Stimulated activated CD8-positive, alpha-beta memory T cell treated with anti-CD3 and anti-CD28 coated beads, Interleukin-4, amount 100 ng/mL, for 4 hours (primary cell): Measurements from ENCODE around the gene P2RX7.
"Not testable (repeated sequence)": the region's sequence is repeated elsewhere in the genome, so short reads cannot be mapped to it uniquely, and the experiment has no call there.

ENCODE experiments used
- DNase-seq, 2 donors: peaks; one replicate each; pipeline ENCODE4 v3.0.0-alpha.2; 2020; ENCODE audit warnings: low read depth in 2 of 2, low spot score in 1 of 2

The P2RX7 gene

GRCh38 chr12:121133838-121134237 lies 1.2 kb downstream of the P2RX7 start:
- DNase-seq: no peak

GRCh38 chr12:121135320-121135719 lies 2.6 kb downstream of the P2RX7 start:
- DNase-seq: no peak

- no peak for DNase-seq
Observed at GRCh38 chr12:121137512-121137911, 4.8 kb downstream of the P2RX7 start.

- no peak for DNase-seq
Observed at GRCh38 chr12:121138284-121138683, 5.6 kb downstream of the P2RX7 start.

- no peak for DNase-seq
Observed at GRCh38 chr12:121139286-121139685, 6.6 kb downstream of the P2RX7 start.

GRCh38 chr12:121142171-121142950 lies 9.7 kb downstream of the P2RX7 start:
- DNase-seq: no peak

- no peak for DNase-seq
Observed at GRCh38 chr12:121144416-121144914, 11.8 kb downstream of the P2RX7 start.

GRCh38 chr12:121145221-121145620 lies 12.5 kb downstream of the P2RX7 start:
- DNase-seq: no peak

- not testable (repeated sequence) for DNase-seq
Observed at GRCh38 chr12:121149289-121149688, 16.6 kb downstream of the P2RX7 start.

- DNase-seq: no peak
Observed at GRCh38 chr12:121154793-121155375, 22.2 kb downstream of the P2RX7 start.

GRCh38 chr12:121156365-121156764 lies 23.7 kb downstream of the P2RX7 start:
- DNase-seq: no peak

- DNase-seq: no peak
Observed at GRCh38 chr12:121158085-121158484, 25.4 kb downstream of the P2RX7 start.

- not testable (repeated sequence) for DNase-seq
Observed at GRCh38 chr12:121158728-121159351, 26.2 kb downstream of the P2RX7 start.

GRCh38 chr12:121159467-121160307 lies 27.0 kb downstream of the P2RX7 start:
- DNase-seq: no peak

- no peak for DNase-seq
Observed at GRCh38 chr12:121162384-121162783, 29.7 kb downstream of the P2RX7 start.

GRCh38 chr12:121162985-121163384 lies 30.3 kb downstream of the P2RX7 start:
- DNase-seq: no peak

GRCh38 chr12:121164839-121165238 lies 32.2 kb downstream of the P2RX7 start:
- DNase-seq: not testable (repeated sequence)

- DNase-seq: no peak
Observed at GRCh38 chr12:121165316-121165715, 32.6 kb downstream of the P2RX7 start.

- no peak for DNase-seq
Observed at GRCh38 chr12:121166356-121166755, 33.7 kb downstream of the P2RX7 start.

- no peak for DNase-seq
Observed at GRCh38 chr12:121167232-121167820, 34.6 kb downstream of the P2RX7 start.

- no peak for DNase-seq
Observed at GRCh38 chr12:121167951-121168350, 35.3 kb downstream of the P2RX7 start.
